ENCODE measurements around the gene GPR180. TPM values are rescaled to one million over a fixed set of nuclear protein-coding genes. Genes with fewer than 3 reads are reported as not detected.

Gene GPR180
- total RNA-seq, 2 donors from 2014 or later: 6.7 to 8.0 TPM

DNA sequence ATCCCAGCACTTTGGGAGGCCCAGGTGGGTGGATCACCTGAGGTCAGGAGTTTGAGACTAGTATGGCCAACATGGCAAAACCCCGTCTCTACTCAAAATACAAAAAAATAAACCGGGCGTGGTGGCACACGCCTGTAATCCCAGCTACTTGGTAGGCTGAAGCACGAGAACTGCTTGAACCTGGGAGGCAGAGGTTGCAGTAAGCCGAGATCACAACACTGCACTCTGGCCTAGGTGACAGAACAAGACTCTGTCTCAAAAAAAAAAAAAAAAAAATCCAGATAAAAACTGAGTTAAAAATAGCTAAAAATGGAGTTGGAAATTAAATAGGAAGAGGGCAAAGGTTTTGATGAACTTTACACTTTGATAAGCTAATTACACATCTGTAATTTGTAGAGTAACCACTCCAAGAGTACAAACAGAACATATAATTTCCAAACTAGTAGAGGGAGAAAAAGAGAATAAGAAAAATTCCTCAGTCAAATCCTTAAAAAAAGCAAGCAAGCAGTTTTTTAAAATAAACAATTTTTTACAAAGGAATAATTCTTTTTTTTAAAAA, 16.0 kb upstream of the GPR180 start:
- no peaks in the 10 kb centered on the region for H3K9me3 Mint-ChIP-seq
- no peak for ATAC-seq (replicated peaks)
- H3K27ac Mint-ChIP-seq: no peak overlapping the region
- no peaks in the 10 kb centered on the region for H3K27me3 Mint-ChIP-seq
- H3K36me3 Mint-ChIP-seq (ENCODE audit: low read depth): peaks cover 98% of the 10 kb centered on the region
- H3K4me1 Mint-ChIP-seq: peaks cover 17% of the 10 kb centered on the region
- no peak overlapping the region for H3K4me3 Mint-ChIP-seq

GRCh38 chr13:94586371-94586770, 15.3 kb upstream of the GPR180 start:
- Mint-ChIP-seq H3K4me3 (no peak overlapping the region), H3K27me3 (no peaks in the 10 kb centered on the region), H3K9me3 (no peaks in the 10 kb centered on the region), H3K4me1 (peaks cover 18% of the 10 kb centered on the region), H3K36me3 (ENCODE audit: low read depth) (peaks cover 98% of the 10 kb centered on the region), H3K27ac (no peak overlapping the region)
- no peak for ATAC-seq (replicated peaks)

DNA sequence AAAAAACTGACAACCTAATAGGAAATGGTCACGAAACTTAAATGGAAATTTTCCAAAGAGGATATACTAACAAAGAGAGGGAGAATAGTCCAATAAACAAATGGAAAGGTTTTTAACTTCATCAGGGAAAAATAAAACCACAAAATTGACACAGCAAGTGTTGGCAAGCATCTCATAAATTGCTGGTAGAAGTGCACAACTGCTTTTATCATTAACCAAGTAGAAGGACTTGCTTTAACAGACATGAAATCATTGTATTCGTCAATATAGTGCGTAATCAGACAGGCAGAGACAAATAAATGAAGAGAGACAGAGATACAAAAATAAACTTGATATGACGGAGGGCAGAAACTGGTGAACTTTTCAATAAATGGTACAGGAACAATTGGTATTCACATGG, 13.1 kb upstream of the GPR180 start:
- no peak for ATAC-seq (replicated peaks)
- peaks cover 18% of the 10 kb centered on the region for H3K4me1 Mint-ChIP-seq
- H3K4me3 Mint-ChIP-seq: no peak overlapping the region
- no peak overlapping the region for H3K27ac Mint-ChIP-seq
- H3K36me3 Mint-ChIP-seq (ENCODE audit: low read depth): peaks cover 98% of the 10 kb centered on the region
- H3K27me3 Mint-ChIP-seq: no peaks in the 10 kb centered on the region
- no peaks in the 10 kb centered on the region for H3K9me3 Mint-ChIP-seq

GRCh38 chr13:94590744-94591143, 10.9 kb upstream of the GPR180 start:
- no peaks in the 10 kb centered on the region for H3K9me3 Mint-ChIP-seq
- no peaks in the 10 kb centered on the region for H3K27me3 Mint-ChIP-seq
- peak; percentile 58 for ATAC-seq (replicated peaks)
- H3K4me3 Mint-ChIP-seq: peak overlapping the region; percentile 36
- peaks cover 26% of the 10 kb centered on the region for H3K4me1 Mint-ChIP-seq
- H3K36me3 Mint-ChIP-seq (ENCODE audit: low read depth): peaks cover 98% of the 10 kb centered on the region
- no peak overlapping the region for H3K27ac Mint-ChIP-seq

- no peaks in the 10 kb centered on the region for H3K27me3 Mint-ChIP-seq
- peaks cover 54% of the 10 kb centered on the region for H3K36me3 Mint-ChIP-seq (ENCODE audit: low read depth)
- peaks cover 17% of the 10 kb centered on the region for H3K4me1 Mint-ChIP-seq
- peak; percentile 81 for ATAC-seq (replicated peaks)
- H3K27ac Mint-ChIP-seq: peak overlapping the region; percentile 92
- peak overlapping the region; percentile 92 for H3K4me3 Mint-ChIP-seq
- no peaks in the 10 kb centered on the region for H3K9me3 Mint-ChIP-seq
Measured at GRCh38 chr13:94595001-94595949, 6.4 kb upstream of the GPR180 start.

- Mint-ChIP-seq H3K4me3 (peak within 1 kb of the TSS; percentile 92), H3K27ac (peak within 1 kb of the TSS; percentile 92), H3K9me3 (peaks cover 4% of the 10 kb centered on the region), H3K36me3 (ENCODE audit: low read depth) (peaks cover 52% of the 10 kb centered on the region), H3K4me1 (peaks cover 18% of the 10 kb centered on the region), H3K27me3 (no peaks in the 10 kb centered on the region)
- ATAC-seq (replicated peaks): peak; percentile 97
Measured at GRCh38 chr13:94595950-94596574, 5.6 kb upstream of the GPR180 start, which contains the start of gene TGDS. TGDS (minus strand) TSS chr13:94596152; CDS start chr13:94596136, 16 bp downstream.

DNA sequence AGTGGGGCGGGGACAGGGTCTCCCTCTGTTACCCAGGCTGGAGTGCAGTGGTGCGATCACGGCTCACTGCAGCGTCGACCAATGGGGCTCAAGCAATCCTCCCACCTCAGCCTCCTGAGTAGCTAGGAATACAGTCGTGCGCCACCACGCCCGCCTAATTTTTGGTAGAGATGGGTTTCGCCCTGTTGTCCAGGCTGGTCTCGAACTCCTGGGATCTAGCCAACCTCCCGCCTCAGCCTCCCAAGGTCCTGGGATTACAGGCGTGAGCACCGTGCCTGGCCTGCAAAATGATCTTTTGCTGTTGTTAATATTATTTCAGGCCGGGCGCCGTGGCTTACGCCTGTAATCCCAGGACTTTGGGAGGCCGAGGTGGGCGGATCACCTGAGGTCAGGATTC, 5.1 kb upstream of the GPR180 start:
- H3K9me3 Mint-ChIP-seq: peaks cover 4% of the 10 kb centered on the region
- peaks cover 47% of the 10 kb centered on the region for H3K36me3 Mint-ChIP-seq (ENCODE audit: low read depth)
- peak overlapping the region; percentile 92 for H3K27ac Mint-ChIP-seq
- no peaks in the 10 kb centered on the region for H3K27me3 Mint-ChIP-seq
- ATAC-seq (replicated peaks): no peak
- H3K4me1 Mint-ChIP-seq: peaks cover 18% of the 10 kb centered on the region
- peak overlapping the region; percentile 92 for H3K4me3 Mint-ChIP-seq

DNA sequence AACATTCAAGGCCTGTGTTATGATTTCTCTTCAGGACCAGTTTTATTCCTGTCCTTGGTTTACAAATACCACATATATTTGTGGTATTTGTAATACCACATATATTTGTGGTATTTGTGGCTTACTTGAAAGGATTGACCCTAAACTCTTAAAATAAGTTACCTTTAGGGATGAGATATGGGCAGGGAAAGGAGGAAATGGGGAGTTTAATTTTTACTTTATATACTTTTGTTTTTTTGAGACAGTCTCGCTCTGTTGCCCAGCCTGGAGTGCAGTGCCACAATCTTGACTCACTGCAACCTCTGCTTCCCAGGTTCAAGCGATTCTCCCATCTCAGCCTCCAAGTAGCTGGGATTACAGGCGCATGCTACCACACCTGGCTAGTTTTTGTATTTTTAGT, 3.4 kb upstream of the GPR180 start:
- Mint-ChIP-seq H3K36me3 (ENCODE audit: low read depth) (peaks cover 29% of the 10 kb centered on the region), H3K27ac (no peak overlapping the region), H3K27me3 (no peaks in the 10 kb centered on the region), H3K9me3 (peaks cover 4% of the 10 kb centered on the region), H3K4me1 (peaks cover 25% of the 10 kb centered on the region), H3K4me3 (no peak overlapping the region)
- ATAC-seq (replicated peaks): no peak

DNA sequence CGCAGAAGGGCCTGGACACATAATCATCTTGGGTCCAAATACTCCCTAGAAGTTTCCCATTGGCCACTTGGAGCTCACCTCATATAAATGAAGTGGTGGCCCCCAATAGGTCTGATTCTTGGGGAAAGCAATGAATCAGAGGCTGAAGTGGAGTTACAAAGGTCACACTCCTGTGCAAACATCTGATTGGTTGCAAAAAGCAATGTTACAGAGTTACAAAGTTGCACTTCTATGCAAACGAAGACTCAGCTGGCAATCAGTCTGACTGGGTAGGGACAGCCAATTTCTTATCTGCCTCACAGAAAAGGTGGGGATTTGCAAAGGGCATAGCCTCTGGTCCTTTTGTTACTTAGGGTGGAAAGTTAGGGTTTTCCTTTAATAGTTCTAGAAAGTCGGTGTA, 1.8 kb upstream of the GPR180 start:
- Mint-ChIP-seq H3K36me3 (ENCODE audit: low read depth) (peaks cover 14% of the 10 kb centered on the region), H3K4me3 (peak overlapping the region; percentile 76)

GRCh38 chr13:94602467-94602866, 810 bp downstream of the GPR180 start:
- H3K4me3 Mint-ChIP-seq: peak overlapping the region; percentile 76
- no peaks in the 10 kb centered on the region for H3K27me3 Mint-ChIP-seq
- H3K4me1 Mint-ChIP-seq: peaks cover 22% of the 10 kb centered on the region
- peaks cover 4% of the 10 kb centered on the region for H3K9me3 Mint-ChIP-seq
- ATAC-seq (replicated peaks): no peak
- peaks cover 30% of the 10 kb centered on the region for H3K36me3 Mint-ChIP-seq (ENCODE audit: low read depth)
- peak overlapping the region; percentile 77 for H3K27ac Mint-ChIP-seq

More for the DNA sequence above, 1.8 kb upstream of the GPR180 start:
- H3K27me3 Mint-ChIP-seq: no peaks in the 10 kb centered on the region
- no peak overlapping the region for H3K27ac Mint-ChIP-seq
- ATAC-seq (replicated peaks): no peak
- H3K9me3 Mint-ChIP-seq: peaks cover 4% of the 10 kb centered on the region
- peaks cover 18% of the 10 kb centered on the region for H3K4me1 Mint-ChIP-seq

DNA sequence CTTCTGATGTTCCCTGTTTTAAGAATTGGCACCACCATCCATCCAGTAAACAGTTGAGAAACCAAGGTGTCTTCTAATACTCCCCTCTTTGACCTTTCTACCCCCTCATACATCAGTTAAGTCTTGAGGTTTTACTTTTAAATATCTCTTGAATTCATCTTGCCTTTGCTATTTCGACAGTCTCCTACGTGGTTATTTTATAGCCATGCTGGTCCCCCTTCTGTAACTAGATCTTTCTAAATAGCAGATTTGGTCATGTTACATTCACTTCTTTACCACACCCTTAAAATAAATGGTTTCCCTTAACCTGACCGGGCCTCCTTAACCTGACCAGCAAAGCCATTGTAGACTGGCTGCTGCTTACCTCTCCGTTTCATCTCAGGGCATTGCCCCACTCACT, 5.4 kb downstream of the GPR180 start:
- Mint-ChIP-seq H3K4me3 (no peak overlapping the region), H3K27me3 (no peaks in the 10 kb centered on the region), H3K4me1 (peaks cover 23% of the 10 kb centered on the region), H3K27ac (peak overlapping the region; percentile 26), H3K36me3 (ENCODE audit: low read depth) (peaks cover 68% of the 10 kb centered on the region), H3K9me3 (no peaks in the 10 kb centered on the region)
- ATAC-seq (replicated peaks): no peak

- no peak for ATAC-seq (replicated peaks)
- Mint-ChIP-seq H3K9me3 (no peaks in the 10 kb centered on the region), H3K4me3 (no peak overlapping the region)
Measured at GRCh38 chr13:94607939-94608338, 6.3 kb downstream of the GPR180 start.

GRCh38 chr13:94608586-94608985, 6.9 kb downstream of the GPR180 start:
- Mint-ChIP-seq H3K9me3 (no peaks in the 10 kb centered on the region), H3K4me1 (peaks cover 15% of the 10 kb centered on the region), H3K27ac (no peak overlapping the region), H3K4me3 (no peak overlapping the region), H3K36me3 (ENCODE audit: low read depth) (peaks cover 80% of the 10 kb centered on the region), H3K27me3 (no peaks in the 10 kb centered on the region)
- no peak for ATAC-seq (replicated peaks)

More at GRCh38 chr13:94607939-94608338, 6.3 kb downstream of the GPR180 start:
- Mint-ChIP-seq H3K4me1 (peaks cover 18% of the 10 kb centered on the region), H3K36me3 (ENCODE audit: low read depth) (peaks cover 73% of the 10 kb centered on the region), H3K27ac (peak overlapping the region; percentile 26), H3K27me3 (no peaks in the 10 kb centered on the region)

DNA sequence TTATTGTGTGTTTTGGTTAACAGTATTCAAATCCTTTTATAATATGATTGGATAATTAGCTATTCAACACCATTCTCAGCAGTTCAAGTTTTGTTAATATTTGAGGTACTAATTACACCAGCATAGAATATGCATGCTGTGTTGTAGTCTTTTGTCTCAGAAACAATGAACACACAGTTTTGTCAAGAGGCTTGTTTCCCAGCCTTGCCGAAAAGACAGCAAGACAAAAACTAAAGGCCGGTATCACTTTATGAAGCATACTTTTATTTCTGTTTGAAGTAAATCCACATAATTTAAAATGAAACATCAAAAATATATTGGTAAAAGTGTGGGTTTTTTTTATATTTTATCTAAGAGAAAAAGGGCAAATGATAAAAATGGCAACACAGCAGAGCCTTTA, 7.5 kb downstream of the GPR180 start:
- H3K9me3 Mint-ChIP-seq: no peaks in the 10 kb centered on the region
- H3K27me3 Mint-ChIP-seq: no peaks in the 10 kb centered on the region
- no peak overlapping the region for H3K27ac Mint-ChIP-seq
- no peak for ATAC-seq (replicated peaks)
- H3K4me1 Mint-ChIP-seq: peaks cover 15% of the 10 kb centered on the region
- H3K36me3 Mint-ChIP-seq (ENCODE audit: low read depth): peaks cover 86% of the 10 kb centered on the region
- H3K4me3 Mint-ChIP-seq: no peak overlapping the region

All from activated T-helper 17 cell treated with anti-CD3 and anti-CD28 coated beads, Interleukin-2, amount 50 U/mL, for 72 hours (primary cell).